GM23338 (cell line): Measurements from ENCODE around the gene GOSR2. TPM values are rescaled to one million over a fixed set of nuclear protein-coding genes. Genes with fewer than 3 reads are reported as not detected.

Source experiments
- ATAC-seq: fragments of 200-7000 bp; cut with Tn5 transposase; 3 replicates; pipeline ENCODE4 v1.9.1; 2020
- DNase-seq: peaks from one replicate; pipeline ENCODE4 v3.0.0-alpha.2; 2015; ENCODE audit warnings: low spot score
- H2AFZ ChIP-seq: fragments of 200-600 bp; sonication (generic); 2 replicates; pipeline ENCODE4 v1.8.0; 2016; ENCODE audit warnings: antibody characterized with exemption, mild to moderate bottlenecking, moderate library complexity
- H3F3A ChIP-seq: fragments of 200-600 bp; sonication (generic); replicated peaks from 2 replicates; pipeline ENCODE4 v1.8.0; 2017; ENCODE audit warnings: antibody characterized with exemption, mixed run types, low read depth
- H3K27ac ChIP-seq: fragments of 200-600 bp; sonication (generic); 2 replicates; pipeline ENCODE4 v1.6.1; 2016; ENCODE audit warnings: low read depth
- H3K27me3 ChIP-seq: fragments of 200-600 bp; sonication (generic); 2 replicates; pipeline ENCODE4 v1.8.0; 2016; ENCODE audit warnings: mild to moderate bottlenecking, mixed run types, moderate library complexity; ENCODE audit not compliant: insufficient read depth
- H3K36me3 ChIP-seq: fragments of 200-600 bp; sonication (generic); 2 replicates; pipeline ENCODE4 v1.8.0; 2016; ENCODE audit warnings: mild to moderate bottlenecking; ENCODE audit not compliant: insufficient read depth
- H3K4me1 ChIP-seq: fragments of 200-600 bp; sonication (generic); 2 replicates; pipeline ENCODE4 v1.8.0; 2016; ENCODE audit warnings: mild to moderate bottlenecking, moderate library complexity; ENCODE audit not compliant: insufficient read depth
- H3K4me2 ChIP-seq: fragments of 200-600 bp; sonication (generic); 2 replicates; pipeline ENCODE4 v1.7.1; 2017; ENCODE audit warnings: mixed run types
- H3K4me3 ChIP-seq: fragments of 200-600 bp; sonication (generic); 2 replicates; pipeline ENCODE4 v1.6.1; 2016; ENCODE audit warnings: mixed run types
- H3K79me2 ChIP-seq: fragments of 200-600 bp; sonication (generic); replicated peaks from 2 replicates; pipeline ENCODE4 v1.8.0; 2017; ENCODE audit warnings: mild to moderate bottlenecking; ENCODE audit not compliant: insufficient read depth
- H3K9me2 ChIP-seq: fragments of 200-600 bp; sonication (generic); 2 replicates; pipeline ENCODE4 v1.8.0; 2017; ENCODE audit not compliant: insufficient read depth
- H4K20me1 ChIP-seq: fragments of 200-600 bp; sonication (generic); replicated peaks from 2 replicates; pipeline ENCODE4 v1.8.0; 2017; ENCODE audit warnings: mild to moderate bottlenecking; ENCODE audit not compliant: insufficient read depth
- H3K27ac Mint-ChIP-seq: 2 replicates; pipeline ENCODE4 v1.8.0; 2020; ENCODE audit warnings: inconsistent platforms, mild to moderate bottlenecking, moderate library complexity, mixed read lengths
- H3K27me3 Mint-ChIP-seq: 3 replicates; pipeline ENCODE4 v1.8.0; 2022; ENCODE audit warnings: low read depth, mild to moderate bottlenecking, moderate library complexity, mixed read lengths, inconsistent platforms; ENCODE audit not compliant: insufficient read depth, poor library complexity
- H3K36me3 Mint-ChIP-seq: 3 replicates; pipeline ENCODE4 v1.8.0; 2021; ENCODE audit warnings: low read depth, mild to moderate bottlenecking, inconsistent platforms, moderate library complexity, mixed read lengths
- H3K4me1 Mint-ChIP-seq: 3 replicates; pipeline ENCODE4 v1.8.0; 2020; ENCODE audit warnings: mild to moderate bottlenecking, inconsistent platforms, mixed read lengths
- H3K4me3 Mint-ChIP-seq: 3 replicates; pipeline ENCODE4 v1.8.0; 2021; ENCODE audit warnings: moderate library complexity, mild to moderate bottlenecking, inconsistent platforms, mixed read lengths
- H3K9me3 Mint-ChIP-seq: 3 replicates; pipeline ENCODE4 v1.8.0; 2020; ENCODE audit warnings: moderate library complexity, mild to moderate bottlenecking, inconsistent platforms, mixed read lengths
- EZH2 ChIP-seq: fragments of 200-600 bp; sonication (generic); IDR thresholded peaks from one replicate; pipeline ENCODE4 v1.8.0; 2017; ENCODE audit warnings: antibody characterized with exemption, mild to moderate bottlenecking, low read depth; ENCODE audit not compliant: unreplicated experiment
- JUNB ChIP-seq: IDR thresholded peaks from one replicate; pipeline ENCODE4 v1.6.1; 2016; ENCODE audit warnings: antibody characterized with exemption; ENCODE audit not compliant: unreplicated experiment
- POLR2AphosphoS5 ChIP-seq: IDR thresholded peaks from 2 replicates; pipeline ENCODE4 v1.6.1; 2016; ENCODE audit warnings: antibody characterized with exemption, low read depth
- STAT1 ChIP-seq: IDR thresholded peaks from one replicate; pipeline ENCODE4 v1.6.1; 2016; ENCODE audit warnings: antibody characterized with exemption; ENCODE audit not compliant: unreplicated experiment
- ZNF331 ChIP-seq: fragments of 250-450 bp; sonication (Bioruptor Pico); IDR thresholded peaks from 2 replicates; pipeline ENCODE4 v1.5.0; 2020; ENCODE audit warnings: low read depth, mild to moderate bottlenecking, moderate library complexity
- polyA plus RNA-seq: library from polyadenylated mRNA; unstranded; fragments of >200 nt; fragmentation: Nextera tagmentation; extraction: Ambion mirVana; gene quantifications from 2 replicates; pipeline ENCODE4 v1.2.1, GENCODE V29; 2016
- total RNA-seq: library from RNA; depleted of rRNA; stranded (reverse); fragments of >200 nt; shearing (Covaris generic); gene quantifications from 2 replicates; pipeline ENCODE4 v1.2.3, GENCODE V29; 2014
- TF ChIP-seq, protein P1 (sequence below): IDR thresholded peaks from 2 replicates; pipeline ENCODE4 v1.6.1; 2016; ENCODE audit warnings: antibody characterized with exemption
- TF ChIP-seq, protein P2 (sequence below): fragments of 250-450 bp; sonication (Bioruptor Pico); IDR thresholded peaks from 2 replicates; pipeline ENCODE4 v1.5.0; 2020; ENCODE audit warnings: mild to moderate bottlenecking, moderate library complexity
- TF ChIP-seq, protein P3 (sequence below), 2 experiments: fragments of 200-600 bp in 1 of 2; sonication (generic) in 1 of 2; conservative IDR thresholded peaks; 2 replicates each; pipeline versions ENCODE4 v1.5.1 to v1.6.1; 2016 to 2017; ENCODE audit warnings: antibody characterized with exemption in 2 of 2, low read depth in 2 of 2, mild to moderate bottlenecking in 2 of 2, moderate library complexity in 1 of 2

The GOSR2 gene
- total and polyA plus RNA-seq, 2 experiments from 2014 or later: 33.2 to 36.2 TPM

DNA sequence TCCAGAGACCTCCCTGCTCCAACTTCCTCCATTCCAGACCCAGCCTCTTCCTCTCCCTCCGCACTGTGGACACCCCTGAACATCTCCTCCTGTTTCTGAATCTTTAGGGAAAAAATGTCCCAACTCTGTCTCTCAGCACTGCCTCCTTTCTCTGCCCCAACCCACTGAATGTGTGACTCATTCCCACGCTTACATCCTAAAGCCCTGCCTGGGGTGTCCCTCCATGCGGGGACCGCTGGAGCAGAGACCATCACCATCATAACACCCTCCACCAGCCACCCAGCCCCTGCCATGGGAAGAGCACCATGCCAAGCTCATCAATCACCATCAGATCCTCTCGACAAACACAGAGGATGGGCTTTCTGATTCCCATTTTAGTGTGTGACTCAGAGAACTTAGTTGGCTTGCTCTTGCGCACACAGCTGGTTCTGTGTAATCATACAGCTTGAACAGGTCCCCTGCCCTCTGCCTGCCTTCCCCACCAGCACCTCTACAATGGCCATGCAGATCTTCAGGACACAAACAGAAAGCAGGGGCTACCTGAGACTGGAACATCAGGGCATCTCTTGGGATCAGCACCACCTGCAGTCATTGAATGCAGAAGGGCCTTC is 45.4 kb downstream of the GOSR2 start:
- no peak overlapping the region for H2AFZ ChIP-seq

More for the DNA sequence above, 45.4 kb downstream of the GOSR2 start:
- DNase-seq (no peak), ATAC-seq (no peak)
- no peaks in the 10 kb centered on the region for H3K27me3 ChIP-seq
- no peak overlapping the region for H3K4me2 ChIP-seq
- H3K4me3 ChIP-seq: no peak overlapping the region
- H3K27ac ChIP-seq: no peak overlapping the region
- Mint-ChIP-seq H3K27ac (no peak overlapping the region), H3K4me3 (no peak overlapping the region), H3K27me3 (peaks cover 4% of the 10 kb centered on the region), H3K9me3 (no peaks in the 10 kb centered on the region), H3K4me1 (no peaks in the 10 kb centered on the region), H3K36me3 (no peaks in the 10 kb centered on the region)
- H3F3A ChIP-seq: no peaks in the 10 kb centered on the region
- no peaks in the 10 kb centered on the region for H3K36me3 ChIP-seq
- H4K20me1 ChIP-seq: no peaks in the 10 kb centered on the region; the same call in 1 of the 2 replicates
- no peak for TF ChIP-seq EZH2
- no peak for TF ChIP-seq STAT1
- TF ChIP-seq, protein P1, sequence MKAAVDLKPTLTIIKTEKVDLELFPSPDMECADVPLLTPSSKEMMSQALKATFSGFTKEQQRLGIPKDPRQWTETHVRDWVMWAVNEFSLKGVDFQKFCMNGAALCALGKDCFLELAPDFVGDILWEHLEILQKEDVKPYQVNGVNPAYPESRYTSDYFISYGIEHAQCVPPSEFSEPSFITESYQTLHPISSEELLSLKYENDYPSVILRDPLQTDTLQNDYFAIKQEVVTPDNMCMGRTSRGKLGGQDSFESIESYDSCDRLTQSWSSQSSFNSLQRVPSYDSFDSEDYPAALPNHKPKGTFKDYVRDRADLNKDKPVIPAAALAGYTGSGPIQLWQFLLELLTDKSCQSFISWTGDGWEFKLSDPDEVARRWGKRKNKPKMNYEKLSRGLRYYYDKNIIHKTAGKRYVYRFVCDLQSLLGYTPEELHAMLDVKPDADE: no peak
- no peak for TF ChIP-seq JUNB
- TF ChIP-seq, protein P2, sequence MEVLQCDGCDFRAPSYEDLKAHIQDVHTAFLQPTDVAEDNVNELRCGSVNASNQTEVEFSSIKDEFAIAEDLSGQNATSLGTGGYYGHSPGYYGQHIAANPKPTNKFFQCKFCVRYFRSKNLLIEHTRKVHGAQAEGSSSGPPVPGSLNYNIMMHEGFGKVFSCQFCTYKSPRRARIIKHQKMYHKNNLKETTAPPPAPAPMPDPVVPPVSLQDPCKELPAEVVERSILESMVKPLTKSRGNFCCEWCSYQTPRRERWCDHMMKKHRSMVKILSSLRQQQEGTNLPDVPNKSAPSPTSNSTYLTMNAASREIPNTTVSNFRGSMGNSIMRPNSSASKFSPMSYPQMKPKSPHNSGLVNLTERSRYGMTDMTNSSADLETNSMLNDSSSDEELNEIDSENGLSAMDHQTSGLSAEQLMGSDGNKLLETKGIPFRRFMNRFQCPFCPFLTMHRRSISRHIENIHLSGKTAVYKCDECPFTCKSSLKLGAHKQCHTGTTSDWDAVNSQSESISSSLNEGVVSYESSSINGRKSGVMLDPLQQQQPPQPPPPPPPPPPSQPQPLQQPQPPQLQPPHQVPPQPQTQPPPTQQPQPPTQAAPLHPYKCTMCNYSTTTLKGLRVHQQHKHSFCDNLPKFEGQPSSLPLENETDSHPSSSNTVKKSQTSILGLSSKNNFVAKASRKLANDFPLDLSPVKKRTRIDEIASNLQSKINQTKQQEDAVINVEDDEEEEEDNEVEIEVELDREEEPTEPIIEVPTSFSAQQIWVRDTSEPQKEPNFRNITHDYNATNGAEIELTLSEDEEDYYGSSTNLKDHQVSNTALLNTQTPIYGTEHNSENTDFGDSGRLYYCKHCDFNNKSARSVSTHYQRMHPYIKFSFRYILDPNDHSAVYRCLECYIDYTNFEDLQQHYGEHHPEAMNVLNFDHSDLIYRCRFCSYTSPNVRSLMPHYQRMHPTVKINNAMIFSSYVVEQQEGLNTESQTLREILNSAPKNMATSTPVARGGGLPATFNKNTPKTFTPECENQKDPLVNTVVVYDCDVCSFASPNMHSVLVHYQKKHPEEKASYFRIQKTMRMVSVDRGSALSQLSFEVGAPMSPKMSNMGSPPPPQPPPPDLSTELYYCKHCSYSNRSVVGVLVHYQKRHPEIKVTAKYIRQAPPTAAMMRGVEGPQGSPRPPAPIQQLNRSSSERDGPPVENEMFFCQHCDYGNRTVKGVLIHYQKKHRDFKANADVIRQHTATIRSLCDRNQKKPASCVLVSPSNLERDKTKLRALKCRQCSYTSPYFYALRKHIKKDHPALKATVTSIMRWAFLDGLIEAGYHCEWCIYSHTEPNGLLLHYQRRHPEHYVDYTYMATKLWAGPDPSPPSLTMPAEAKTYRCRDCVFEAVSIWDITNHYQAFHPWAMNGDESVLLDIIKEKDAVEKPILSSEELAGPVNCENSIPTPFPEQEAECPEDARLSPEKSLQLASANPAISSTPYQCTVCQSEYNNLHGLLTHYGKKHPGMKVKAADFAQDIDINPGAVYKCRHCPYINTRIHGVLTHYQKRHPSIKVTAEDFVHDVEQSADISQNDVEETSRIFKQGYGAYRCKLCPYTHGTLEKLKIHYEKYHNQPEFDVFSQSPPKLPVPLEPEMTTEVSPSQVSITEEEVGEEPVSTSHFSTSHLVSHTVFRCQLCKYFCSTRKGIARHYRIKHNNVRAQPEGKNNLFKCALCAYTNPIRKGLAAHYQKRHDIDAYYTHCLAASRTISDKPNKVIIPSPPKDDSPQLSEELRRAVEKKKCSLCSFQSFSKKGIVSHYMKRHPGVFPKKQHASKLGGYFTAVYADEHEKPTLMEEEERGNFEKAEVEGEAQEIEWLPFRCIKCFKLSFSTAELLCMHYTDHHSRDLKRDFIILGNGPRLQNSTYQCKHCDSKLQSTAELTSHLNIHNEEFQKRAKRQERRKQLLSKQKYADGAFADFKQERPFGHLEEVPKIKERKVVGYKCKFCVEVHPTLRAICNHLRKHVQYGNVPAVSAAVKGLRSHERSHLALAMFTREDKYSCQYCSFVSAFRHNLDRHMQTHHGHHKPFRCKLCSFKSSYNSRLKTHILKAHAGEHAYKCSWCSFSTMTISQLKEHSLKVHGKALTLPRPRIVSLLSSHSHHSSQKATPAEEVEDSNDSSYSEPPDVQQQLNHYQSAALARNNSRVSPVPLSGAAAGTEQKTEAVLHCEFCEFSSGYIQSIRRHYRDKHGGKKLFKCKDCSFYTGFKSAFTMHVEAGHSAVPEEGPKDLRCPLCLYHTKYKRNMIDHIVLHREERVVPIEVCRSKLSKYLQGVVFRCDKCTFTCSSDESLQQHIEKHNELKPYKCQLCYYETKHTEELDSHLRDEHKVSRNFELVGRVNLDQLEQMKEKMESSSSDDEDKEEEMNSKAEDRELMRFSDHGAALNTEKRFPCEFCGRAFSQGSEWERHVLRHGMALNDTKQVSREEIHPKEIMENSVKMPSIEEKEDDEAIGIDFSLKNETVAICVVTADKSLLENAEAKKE (CRISPR knock-in tag): no peak
- no peak for TF ChIP-seq ZNF331 (CRISPR knock-in tag)
- TF ChIP-seq, protein P3, sequence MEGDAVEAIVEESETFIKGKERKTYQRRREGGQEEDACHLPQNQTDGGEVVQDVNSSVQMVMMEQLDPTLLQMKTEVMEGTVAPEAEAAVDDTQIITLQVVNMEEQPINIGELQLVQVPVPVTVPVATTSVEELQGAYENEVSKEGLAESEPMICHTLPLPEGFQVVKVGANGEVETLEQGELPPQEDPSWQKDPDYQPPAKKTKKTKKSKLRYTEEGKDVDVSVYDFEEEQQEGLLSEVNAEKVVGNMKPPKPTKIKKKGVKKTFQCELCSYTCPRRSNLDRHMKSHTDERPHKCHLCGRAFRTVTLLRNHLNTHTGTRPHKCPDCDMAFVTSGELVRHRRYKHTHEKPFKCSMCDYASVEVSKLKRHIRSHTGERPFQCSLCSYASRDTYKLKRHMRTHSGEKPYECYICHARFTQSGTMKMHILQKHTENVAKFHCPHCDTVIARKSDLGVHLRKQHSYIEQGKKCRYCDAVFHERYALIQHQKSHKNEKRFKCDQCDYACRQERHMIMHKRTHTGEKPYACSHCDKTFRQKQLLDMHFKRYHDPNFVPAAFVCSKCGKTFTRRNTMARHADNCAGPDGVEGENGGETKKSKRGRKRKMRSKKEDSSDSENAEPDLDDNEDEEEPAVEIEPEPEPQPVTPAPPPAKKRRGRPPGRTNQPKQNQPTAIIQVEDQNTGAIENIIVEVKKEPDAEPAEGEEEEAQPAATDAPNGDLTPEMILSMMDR (conservative IDR thresholded peaks at IDR 0.05; ENCODE audit: low read depth in 2 of 2): no peak
- no peak for TF ChIP-seq POLR2AphosphoS5
- H3K4me1 ChIP-seq: no peaks in the 10 kb centered on the region
- H3K9me2 ChIP-seq: no peaks in the 10 kb centered on the region
- H3K79me2 ChIP-seq: no peaks in the 10 kb centered on the region
